Neural crest cell (in vitro differentiated cells): ENCODE results near the gene NANOS1. TPM values are rescaled to one million over a fixed set of nuclear protein-coding genes. Genes with fewer than 3 reads are reported as not detected.

Source experiments
- DNase-seq: peaks from one replicate; pipeline ENCODE4 v3.0.0; 2021; ENCODE audit warnings: low read depth, mixed read lengths, low spot score
- H3K27ac Mint-ChIP-seq: one replicate; pipeline ENCODE4 v1.8.0; 2021; ENCODE audit warnings: mild to moderate bottlenecking, mixed read lengths; ENCODE audit not compliant: unreplicated experiment
- H3K27me3 Mint-ChIP-seq: 2 replicates; pipeline ENCODE4 v1.8.0; 2021; ENCODE audit warnings: low read depth, mild to moderate bottlenecking, mixed read lengths
- H3K36me3 Mint-ChIP-seq: 2 replicates; pipeline ENCODE4 v1.8.0; 2021; ENCODE audit warnings: low read depth, mild to moderate bottlenecking, mixed read lengths
- H3K4me1 Mint-ChIP-seq: 2 replicates; pipeline ENCODE4 v1.8.0; 2021; ENCODE audit warnings: mixed read lengths
- H3K4me3 Mint-ChIP-seq: one replicate; pipeline ENCODE4 v1.8.0; 2021; ENCODE audit warnings: mild to moderate bottlenecking, mixed read lengths
- H3K9me3 Mint-ChIP-seq: 2 replicates; pipeline ENCODE4 v1.8.0; 2021; ENCODE audit warnings: mixed read lengths
- total RNA-seq: library from RNA; stranded (reverse); gene quantifications from 2 replicates; pipeline ENCODE4 v1.2.1, GENCODE V29; 2021
- TF ChIP-seq, protein P1 (sequence below): fragments of 200-600 bp; sonication (generic); conservative IDR thresholded peaks from 2 replicates; pipeline ENCODE4 v1.5.0; 2021; ENCODE audit warnings: antibody characterized with exemption, mild to moderate bottlenecking

NANOS1 gene
- total RNA-seq, 1 donor from 2014 or later, result 2.8 TPM

DNA sequence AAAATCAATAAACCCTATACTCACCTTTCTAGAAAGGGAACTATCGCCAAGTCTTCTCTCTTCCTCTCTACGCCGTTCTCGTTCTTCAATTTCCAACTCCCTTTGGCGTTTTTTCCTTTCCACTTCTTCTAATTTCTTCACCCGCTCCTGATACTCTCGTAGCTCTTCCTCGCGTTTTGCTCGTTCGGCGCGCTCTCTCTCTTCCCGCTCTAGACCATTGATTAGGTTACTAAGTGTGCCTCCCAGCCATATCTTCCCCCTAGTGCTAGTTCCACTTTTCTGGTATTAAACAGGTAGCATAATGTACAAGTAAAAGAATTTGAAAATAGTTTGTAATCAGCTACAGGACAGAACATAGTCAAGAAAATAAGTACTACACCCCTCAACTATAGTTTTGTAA lies 20.3 kb downstream of the NANOS1 start:
- TF ChIP-seq, protein P1, sequence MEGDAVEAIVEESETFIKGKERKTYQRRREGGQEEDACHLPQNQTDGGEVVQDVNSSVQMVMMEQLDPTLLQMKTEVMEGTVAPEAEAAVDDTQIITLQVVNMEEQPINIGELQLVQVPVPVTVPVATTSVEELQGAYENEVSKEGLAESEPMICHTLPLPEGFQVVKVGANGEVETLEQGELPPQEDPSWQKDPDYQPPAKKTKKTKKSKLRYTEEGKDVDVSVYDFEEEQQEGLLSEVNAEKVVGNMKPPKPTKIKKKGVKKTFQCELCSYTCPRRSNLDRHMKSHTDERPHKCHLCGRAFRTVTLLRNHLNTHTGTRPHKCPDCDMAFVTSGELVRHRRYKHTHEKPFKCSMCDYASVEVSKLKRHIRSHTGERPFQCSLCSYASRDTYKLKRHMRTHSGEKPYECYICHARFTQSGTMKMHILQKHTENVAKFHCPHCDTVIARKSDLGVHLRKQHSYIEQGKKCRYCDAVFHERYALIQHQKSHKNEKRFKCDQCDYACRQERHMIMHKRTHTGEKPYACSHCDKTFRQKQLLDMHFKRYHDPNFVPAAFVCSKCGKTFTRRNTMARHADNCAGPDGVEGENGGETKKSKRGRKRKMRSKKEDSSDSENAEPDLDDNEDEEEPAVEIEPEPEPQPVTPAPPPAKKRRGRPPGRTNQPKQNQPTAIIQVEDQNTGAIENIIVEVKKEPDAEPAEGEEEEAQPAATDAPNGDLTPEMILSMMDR, result no peak
- Mint-ChIP-seq H3K4me1 (peaks cover 4% of the 10 kb centered on the region), H3K27ac (no peak overlapping the region)

DNA sequence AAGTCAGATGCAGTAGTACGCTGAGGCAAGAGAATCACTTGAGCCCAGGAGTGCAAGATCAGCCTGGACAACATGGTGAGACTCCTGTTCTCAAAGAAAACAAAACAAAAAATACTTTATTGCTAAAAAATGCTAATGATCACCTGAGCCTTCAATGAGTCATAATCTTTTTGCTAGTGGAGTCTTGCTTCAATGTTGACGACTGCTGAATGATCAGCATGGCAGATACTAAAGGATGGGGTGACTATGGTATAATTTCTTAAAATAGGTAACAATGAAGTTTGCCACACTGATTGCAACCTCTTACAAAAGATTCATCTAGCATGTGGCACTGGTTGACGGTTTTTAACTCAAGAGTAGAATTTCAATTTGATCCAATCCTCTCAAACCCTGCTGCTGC lies 22.3 kb downstream of the NANOS1 start:
- no peaks in the 10 kb centered on the region for H3K27me3 Mint-ChIP-seq
- peaks cover 33% of the 10 kb centered on the region for H3K36me3 Mint-ChIP-seq
- H3K4me1 Mint-ChIP-seq, result no peaks in the 10 kb centered on the region
- DNase-seq, result no peak
- no peak overlapping the region for H3K4me3 Mint-ChIP-seq
- no peaks in the 10 kb centered on the region for H3K9me3 Mint-ChIP-seq
- H3K27ac Mint-ChIP-seq, result no peak overlapping the region
- TF ChIP-seq, protein P1, result no peak

More for the DNA sequence above, 20.3 kb downstream of the NANOS1 start:
- Mint-ChIP-seq H3K36me3 (peaks cover 37% of the 10 kb centered on the region), H3K27me3 (no peaks in the 10 kb centered on the region), H3K9me3 (no peaks in the 10 kb centered on the region), H3K4me3 (no peak overlapping the region)
- DNase-seq, result no peak

DNA sequence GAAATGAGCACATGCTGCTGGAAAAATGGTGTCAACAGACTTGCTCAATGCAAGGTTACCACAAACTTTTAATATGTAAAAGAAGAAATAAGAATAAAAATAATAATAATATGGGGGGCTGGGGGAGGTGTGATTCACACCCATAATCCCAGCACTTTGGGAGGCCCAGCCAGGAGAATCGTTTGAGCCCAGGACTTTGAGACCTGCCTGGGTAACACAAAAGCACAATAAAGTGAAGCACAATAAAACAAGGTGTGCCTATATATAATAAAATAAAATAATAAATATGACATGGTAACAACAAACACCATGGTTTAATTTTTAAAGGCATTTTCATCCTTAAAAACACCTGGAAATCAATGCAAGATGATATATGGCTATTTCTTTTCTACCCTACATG lies 26.0 kb downstream of the NANOS1 start:
- DNase-seq, result no peak
- TF ChIP-seq, protein P1, result no peak
- Mint-ChIP-seq H3K36me3 (peaks cover 43% of the 10 kb centered on the region), H3K4me1 (no peaks in the 10 kb centered on the region), H3K27me3 (no peaks in the 10 kb centered on the region), H3K4me3 (no peak overlapping the region), H3K27ac (no peak overlapping the region), H3K9me3 (no peaks in the 10 kb centered on the region)

DNA sequence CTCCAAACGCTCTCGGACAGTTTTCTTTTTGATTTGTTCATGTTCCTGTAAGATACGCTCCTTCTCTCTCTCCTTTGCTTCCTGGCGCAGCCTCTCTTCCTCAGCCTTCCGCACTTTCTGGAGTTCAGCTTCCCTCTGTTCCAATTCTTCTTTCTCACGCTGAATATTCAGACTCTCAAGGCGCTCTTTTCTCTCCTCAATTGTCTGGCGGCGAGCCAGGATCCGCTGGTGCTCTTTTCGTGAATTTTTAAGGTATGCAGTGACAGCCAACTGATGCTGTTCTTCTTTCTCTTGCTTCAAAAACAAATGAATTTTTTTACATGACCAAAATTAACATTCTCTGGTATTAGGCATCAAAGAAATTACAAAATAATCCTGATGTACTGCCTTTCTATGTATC lies 28.5 kb downstream of the NANOS1 start:
- H3K27ac Mint-ChIP-seq, result no peak overlapping the region
- DNase-seq, result no peak
- H3K27me3 Mint-ChIP-seq, result no peaks in the 10 kb centered on the region
- TF ChIP-seq, protein P1, result no peak
- no peaks in the 10 kb centered on the region for H3K9me3 Mint-ChIP-seq
- no peak overlapping the region for H3K4me3 Mint-ChIP-seq
- H3K36me3 Mint-ChIP-seq, result peaks cover 36% of the 10 kb centered on the region
- no peaks in the 10 kb centered on the region for H3K4me1 Mint-ChIP-seq

DNA sequence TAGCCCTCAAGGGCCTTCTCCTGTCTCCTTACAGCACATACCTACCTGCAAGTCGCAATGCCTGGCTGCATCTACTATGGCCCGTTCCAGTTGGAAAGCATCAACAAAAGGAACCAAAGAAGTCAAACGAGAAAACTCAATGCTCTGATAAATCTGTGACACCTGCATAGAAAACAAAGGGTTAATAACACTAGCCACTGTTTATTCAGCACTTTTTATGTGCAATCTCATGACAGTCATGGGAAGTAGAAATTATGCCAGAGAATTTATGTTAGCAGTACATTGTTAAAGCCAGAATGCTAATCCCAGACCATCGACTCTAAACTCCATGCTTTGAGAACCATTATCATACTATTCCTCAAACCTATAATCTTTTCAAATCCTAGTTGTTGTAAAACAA lies 30.0 kb downstream of the NANOS1 start:
- DNase-seq, result no peak
- TF ChIP-seq, protein P1, result no peak
- Mint-ChIP-seq H3K4me3 (no peak overlapping the region), H3K9me3 (no peaks in the 10 kb centered on the region), H3K4me1 (no peaks in the 10 kb centered on the region), H3K36me3 (peaks cover 38% of the 10 kb centered on the region), H3K27ac (no peak overlapping the region), H3K27me3 (no peaks in the 10 kb centered on the region)

DNA sequence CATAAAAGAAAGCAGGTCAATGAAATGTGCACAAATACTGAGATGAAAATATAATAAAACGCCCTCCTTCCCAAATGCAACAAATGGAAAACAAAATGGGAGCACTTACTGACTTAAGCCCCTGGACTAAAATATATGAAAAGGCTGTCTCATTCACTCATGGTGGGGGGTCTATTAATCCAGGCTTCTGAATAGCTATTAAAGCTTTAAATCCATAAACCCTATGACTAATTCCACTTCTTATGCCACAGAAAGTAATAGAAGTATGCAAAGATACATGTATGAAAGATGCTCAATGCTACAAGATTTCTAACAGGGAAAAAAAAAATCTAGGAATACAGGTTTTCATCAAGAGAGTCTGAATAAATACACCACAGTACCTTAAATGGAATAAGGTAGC lies 30.6 kb downstream of the NANOS1 start:
- peaks cover 36% of the 10 kb centered on the region for H3K36me3 Mint-ChIP-seq
- no peak overlapping the region for H3K4me3 Mint-ChIP-seq
- no peaks in the 10 kb centered on the region for H3K9me3 Mint-ChIP-seq
- no peaks in the 10 kb centered on the region for H3K27me3 Mint-ChIP-seq
- no peaks in the 10 kb centered on the region for H3K4me1 Mint-ChIP-seq
- TF ChIP-seq, protein P1, result no peak
- no peak for DNase-seq
- H3K27ac Mint-ChIP-seq, result no peak overlapping the region
